Erythroblast (primary cell): ENCODE results near the gene EEPD1.

Experiments
- GATA1 ChIP-seq: IDR thresholded peaks from 2 replicates; pipeline ENCODE4 v1.6.1; 2011; ENCODE audit warnings: low read depth, mild to moderate bottlenecking, control low read depth, low read length, moderate library complexity
- POLR2A ChIP-seq: IDR thresholded peaks from 2 replicates; pipeline ENCODE4 v1.6.1; 2011; ENCODE audit warnings: mild to moderate bottlenecking, low read length

- TF ChIP-seq POLR2A (no peak), GATA1 (no peak)
Measured at GRCh38 chr7:36283181-36283580, 130.1 kb downstream of the EEPD1 start.
